HepG2 (cell line): ENCODE data around the gene VEGFA. TPM values are rescaled to one million over a fixed set of nuclear protein-coding genes. Genes with fewer than 3 reads are reported as not detected.

ENCODE experiments used
- AGO1 ChIP-seq: fragments of 200-400 bp; formaldehyde crosslinking; IDR thresholded peaks from 2 replicates; pipeline ENCODE4 v1.6.1; 2017; ENCODE audit warnings: mild to moderate bottlenecking, low read depth, low read length, moderate library complexity; ENCODE audit not compliant: poor library complexity, severe bottlenecking
- AKAP8 ChIP-seq: sonication (generic); formaldehyde crosslinking; IDR thresholded peaks from 2 replicates; pipeline ENCODE4 v1.5.1; 2020; ENCODE audit warnings: mild to moderate bottlenecking, missing genetic modification reagents
- ELF3 ChIP-seq: IDR thresholded peaks from 2 replicates; pipeline ENCODE4 v1.6.1; 2016; ENCODE audit warnings: missing genetic modification reagents, missing compliant biosample characterization
- KLF12 ChIP-seq: sonication (generic); formaldehyde crosslinking; IDR thresholded peaks from 2 replicates; pipeline ENCODE4 v1.4.0; 2020; ENCODE audit warnings: missing genetic modification reagents, borderline replicate concordance
- MYC ChIP-seq: sonication (generic); formaldehyde crosslinking; IDR thresholded peaks from 2 replicates; pipeline ENCODE4 v1.9.0; 2021; ENCODE audit warnings: missing genetic modification reagents, borderline replicate concordance
- PRPF4 ChIP-seq: fragments of 200-400 bp; formaldehyde crosslinking; IDR thresholded peaks from 2 replicates; pipeline ENCODE4 v1.6.1; 2016; ENCODE audit warnings: low read length, low read depth; ENCODE audit not compliant: poor library complexity, severe bottlenecking
- SNAPC5 ChIP-seq: sonication (generic); formaldehyde crosslinking; IDR thresholded peaks from 2 replicates; pipeline ENCODE4 v1.8.1; 2023; ENCODE audit warnings: mild to moderate bottlenecking, missing genetic modification reagents, borderline replicate concordance
- SOX13 ChIP-seq, 3 experiments: fragments of 450-650 bp in 1 of 3; sonication (generic) in 1 of 3; formaldehyde crosslinking in 1 of 3; IDR thresholded peaks in 2 of 3; conservative IDR thresholded peaks in 1 of 3; 2 replicates each; pipeline versions ENCODE4 v1.5.0 to v1.6.1; 2016 to 2020; ENCODE audit warnings: antibody characterized with exemption in 1 of 3, mild to moderate bottlenecking in 1 of 3, missing compliant biosample characterization in 1 of 3, missing genetic modification reagents in 1 of 3, moderate library complexity in 1 of 3
- THRA ChIP-seq: sonication (generic); formaldehyde crosslinking; IDR thresholded peaks from 2 replicates; pipeline ENCODE4 v1.4.0; 2020; ENCODE audit warnings: missing genetic modification reagents, borderline replicate concordance
- TIGD3 ChIP-seq: sonication (generic); formaldehyde crosslinking; IDR thresholded peaks from 2 replicates; pipeline ENCODE4 v1.5.1; 2020; ENCODE audit warnings: mild to moderate bottlenecking, missing genetic modification reagents, borderline replicate concordance
- TRAFD1 ChIP-seq: sonication (generic); formaldehyde crosslinking; IDR thresholded peaks from 2 replicates; pipeline ENCODE4 v1.5.1; 2020; ENCODE audit warnings: missing genetic modification reagents, mild to moderate bottlenecking, borderline replicate concordance
- USF2 ChIP-seq, 2 experiments: sonication (generic) in 1 of 2; formaldehyde crosslinking in 1 of 2; IDR thresholded peaks; 2 replicates each; pipeline versions ENCODE4 v1.5.1 to v1.6.1; 2011 to 2020; ENCODE audit warnings: borderline replicate concordance in 1 of 2, low read depth in 1 of 2, low read length in 1 of 2, mild to moderate bottlenecking in 1 of 2, missing genetic modification reagents in 1 of 2, moderate library complexity in 1 of 2
- ZBTB25 ChIP-seq: IDR thresholded peaks from 2 replicates; pipeline ENCODE4 v1.6.1; 2018; ENCODE audit warnings: missing genetic modification reagents
- ZNF484 ChIP-seq: sonication (generic); formaldehyde crosslinking; IDR thresholded peaks from 2 replicates; pipeline ENCODE4 v1.5.1; 2020; ENCODE audit warnings: mild to moderate bottlenecking, low read depth, missing genetic modification reagents, borderline replicate concordance
- ZNF713 ChIP-seq: sonication (generic); formaldehyde crosslinking; IDR thresholded peaks from 2 replicates; pipeline ENCODE4 v1.4.0; 2020; ENCODE audit warnings: mild to moderate bottlenecking, missing genetic modification reagents
- ZNF839 ChIP-seq: sonication (generic); formaldehyde crosslinking; IDR thresholded peaks from 2 replicates; pipeline ENCODE4 v1.4.0; 2020; ENCODE audit warnings: missing genetic modification reagents, mild to moderate bottlenecking, borderline replicate concordance
- ZSCAN25 ChIP-seq: sonication (generic); formaldehyde crosslinking; IDR thresholded peaks from 2 replicates; pipeline ENCODE4 v1.8.0; 2022; ENCODE audit warnings: mild to moderate bottlenecking, missing genetic modification reagents
- polyA plus RNA-seq, 8 experiments: library from polyadenylated mRNA; depleted of rRNA in 3 of 8; stranded (reverse) in 7 of 8; unstranded in 1 of 8; fragments of >200 nt; fragmentation: Illumina TruSeq in 4 of 8; extraction: Trizol in 4 of 8; gene quantifications; 2 replicates each; pipeline versions ENCODE4 v1.2.1 to v1.2.3, GENCODE V29; 2011 to 2016; ENCODE audit warnings: low read depth in 4 of 8, missing spikeins in 1 of 8, mixed read lengths in 1 of 8; ENCODE audit not compliant: insufficient read depth in 1 of 8
- total RNA-seq, 5 experiments: library from RNA; depleted of rRNA; stranded (reverse); fragments of >200 nt; fragmentation: Illumina TruSeq; extraction: Trizol; gene quantifications; 2 replicates each; pipeline ENCODE4 v1.2.3, GENCODE V29; 2016; ENCODE audit warnings: low read depth in 1 of 5

VEGFA gene
- total and polyA plus RNA-seq, 2 of the 13 experiments (the other 11 are each of a cell fraction or from before 2014, with no cell fraction given): 68.1 to 629 TPM

- TF ChIP-seq ELF3 (CRISPR knock-in tag) (0 out of 2 replicates have a peak, but pooled peaks have one; percentile 5), ZNF484 (no peak), ZBTB25 (CRISPR knock-in tag) (0 out of 2 replicates have a peak, but pooled peaks have one; percentile 16), ZNF713 (CRISPR knock-in tag) (no peak), TRAFD1 (CRISPR knock-in tag) (no peak), TIGD3 (CRISPR knock-in tag) (peak; percentile 88; the same call in 1 of the 2 replicates), ZNF839 (CRISPR knock-in tag) (no peak; the same call in 1 of the 2 replicates), PRPF4 (no peak), SNAPC5 (CRISPR knock-in tag) (peak; percentile 12; the same call in 1 of the 2 replicates), KLF12 (0 out of 2 replicates have a peak, but pooled peaks have one; percentile 47), AKAP8 (CRISPR knock-in tag) (peak; percentile 12), THRA (0 out of 2 replicates have a peak, but pooled peaks have one; percentile 8), MYC (peak; percentile 85; the same call in 1 of the 2 replicates), ZSCAN25 (peak; percentile 30; the same call in 1 of the 2 replicates), SOX13 (IDR thresholded peaks at IDR 0.05) (no peak), SOX13 (CRISPR knock-in tag; conservative IDR thresholded peaks at IDR 0.05 in 1 of 2, IDR thresholded peaks at IDR 0.05 in 1 of 2) (no peak; a peak in 1 of 4 replicates), USF2 (IDR thresholded peaks at IDR 0.05; ENCODE audit: low read depth, low read length) (no peak), USF2 (CRISPR knock-in tag; IDR thresholded peaks at IDR 0.05; ENCODE audit: borderline replicate concordance) (no peak), AGO1 (peak; percentile 66)
Observed at GRCh38 chr6:43771858-43772680, 2.1 kb downstream of the VEGFA start (continued).
